Caco-2 (cell line): Measurements from ENCODE around the gene PCDHGA10. TPM values are rescaled to one million over a fixed set of nuclear protein-coding genes. Genes with fewer than 3 reads are reported as not detected.

Experiments
- BruUV-seq: library from RNA; stranded (reverse); fragments of 400-500 nt; replicated peaks from 2 replicates; lab custom pipeline; 2021; lab: Mats Ljungman, UMichigan
- CTCF ChIA-PET: fragments of 300-600 bp; sonication (Branson Sonifier 250); formaldehyde crosslinking; loops from one replicate; lab custom pipeline; 2022; ENCODE audit warnings: antibody characterized with exemption; lab: Charles Lee
- POLR2A ChIA-PET: fragments of 300-600 bp; sonication (Branson Sonifier 250); formaldehyde crosslinking; loops from one replicate; lab custom pipeline; 2022; ENCODE audit warnings: antibody characterized with exemption; lab: Charles Lee
- DNase-seq, 2 experiments: peaks; one replicate each; pipeline versions ENCODE4 v3.0.0 to v3.0.0-alpha.2; 2020 to 2022
- H3K27me3 ChIP-seq: replicated peaks from 2 replicates; pipeline ENCODE4 v1.6.0; 2011; ENCODE audit warnings: low read length; ENCODE audit not compliant: control insufficient read depth, insufficient read depth
- H3K36me3 ChIP-seq: 2 replicates; pipeline ENCODE4 v1.5.1; 2011; ENCODE audit warnings: low read length; ENCODE audit not compliant: control insufficient read depth, insufficient read depth
- H3K4me1 ChIP-seq: fragments of 250-450 bp; sonication (Bioruptor Pico); 2 replicates; pipeline ENCODE4 v1.5.1; 2020; ENCODE audit warnings: mild to moderate bottlenecking
- H3K4me3 ChIP-seq: 2 replicates; pipeline ENCODE4 v1.5.1; 2011; ENCODE audit warnings: low read depth, mild to moderate bottlenecking, control low read depth, low read length
- H3K9me3 ChIP-seq: fragments of 250-450 bp; sonication (Bioruptor Pico); 2 replicates; pipeline ENCODE4 v1.5.1; 2020; ENCODE audit warnings: mild to moderate bottlenecking, moderate library complexity
- H3K27ac Mint-ChIP-seq: one replicate; pipeline ENCODE4 v1.8.0; 2022; ENCODE audit warnings: mixed read lengths; ENCODE audit not compliant: unreplicated experiment
- H3K27me3 Mint-ChIP-seq: one replicate; pipeline ENCODE4 v1.8.0; 2022; ENCODE audit warnings: mixed read lengths; ENCODE audit not compliant: insufficient read depth, unreplicated experiment
- H3K36me3 Mint-ChIP-seq: one replicate; pipeline ENCODE4 v1.8.0; 2022; ENCODE audit warnings: mild to moderate bottlenecking, mixed read lengths; ENCODE audit not compliant: insufficient read depth, unreplicated experiment
- H3K4me1 Mint-ChIP-seq: one replicate; pipeline ENCODE4 v1.8.0; 2022; ENCODE audit warnings: low read depth, mixed read lengths; ENCODE audit not compliant: unreplicated experiment
- H3K4me3 Mint-ChIP-seq: one replicate; pipeline ENCODE4 v1.8.0; 2022; ENCODE audit warnings: mild to moderate bottlenecking, moderate library complexity, mixed read lengths; ENCODE audit not compliant: unreplicated experiment
- H3K9me3 Mint-ChIP-seq: one replicate; pipeline ENCODE4 v1.8.0; 2022; ENCODE audit warnings: mixed read lengths; ENCODE audit not compliant: unreplicated experiment
- CTCF ChIP-seq, 2 experiments: fragments of 200-600 bp in 1 of 2; IDR thresholded peaks; 1 replicate in 1 of 2; 2 replicates in 1 of 2; pipeline versions ENCODE4 v1.5.1 to v1.8.0; 2011 to 2022; ENCODE audit warnings: antibody characterized with exemption in 1 of 2, control low read depth in 1 of 2, inconsistent platforms in 1 of 2, low read depth in 1 of 2, low read length in 1 of 2, mild to moderate bottlenecking in 1 of 2, moderate library complexity in 1 of 2; ENCODE audit not compliant: insufficient read depth in 1 of 2, severe bottlenecking in 1 of 2, unreplicated experiment in 1 of 2
- intact Hi-C: fragments of 100-400 bp; cut with micrococcal nuclease; formaldehyde crosslinking; loops from one replicate; pipeline ENCODE4 v1.10.0; 2022; ENCODE audit not compliant: unreplicated experiment
- total RNA-seq: library from RNA; stranded (reverse); gene quantifications from 2 replicates; pipeline ENCODE4 v1.2.3, GENCODE V29; 2022

The PCDHGA10 gene
- total RNA-seq, 1 experiment from 2014 or later, result 2.9 TPM

- H3K36me3 ChIP-seq, result no peaks in the 10 kb centered on the region
- Mint-ChIP-seq H3K36me3 (no peaks in the 10 kb centered on the region), H3K9me3 (no peaks in the 10 kb centered on the region), H3K27ac (no peak overlapping the region), H3K4me3 (no peak overlapping the region), H3K4me1 (no peaks in the 10 kb centered on the region), H3K27me3 (no peaks in the 10 kb centered on the region)
- BruUV-seq, result no TSS peak
- DNase-seq, result no peak
- no peaks in the 10 kb centered on the region for H3K27me3 ChIP-seq
- ChIA-PET POLR2A (interaction anchor here (0.7 kb wide), 1 partner anchor 1220 kb away, joined by 3 read pairs; no protein-coding TSS in a partner anchor), CTCF (no interaction called here)
- no peaks in the 10 kb centered on the region for H3K4me1 ChIP-seq
- no peak for TF ChIP-seq CTCF (IDR thresholded peaks at IDR 0.05; ENCODE audit: insufficient read depth in 1 of 2, low read depth in 1 of 2, low read length in 1 of 2, severe bottlenecking in 1 of 2, unreplicated experiment in 1 of 2)
- peaks cover 4% of the 10 kb centered on the region for H3K9me3 ChIP-seq
- no peak overlapping the region for H3K4me3 ChIP-seq
- intact Hi-C loops, result no loop called here
Observed at GRCh38 chr5:141465351-141465750, 52.6 kb downstream of the PCDHGA10 start.

Other genes starting within 250 kb of the PCDHGA10 start
- not detected in 2 replicates for gene PCDHB7, start 240.3 kb upstream of the PCDHGA10 start, total RNA-seq
- gene PCDHB8, start 235.2 kb upstream of the PCDHGA10 start, total RNA-seq, result not detected in 2 replicates
- gene PCDHB16, start 230.6 kb upstream of the PCDHGA10 start, total RNA-seq, result 0.07 TPM in 1 of 2 replicates, not detected in the other
- not detected in 2 replicates for gene PCDHB9, start 225.8 kb upstream of the PCDHGA10 start, total RNA-seq
- gene PCDHB10, start 220.6 kb upstream of the PCDHGA10 start, total RNA-seq, result 0.09 TPM in 1 of 2 replicates, not detected in the other
- gene PCDHB11, start 213.4 kb upstream of the PCDHGA10 start, total RNA-seq, result 0.12 TPM in 1 of 2 replicates, not detected in the other
- 0.12 TPM in 1 of 2 replicates, not detected in the other for gene PCDHB12, start 204.3 kb upstream of the PCDHGA10 start, total RNA-seq
- gene PCDHB13, start 199.1 kb upstream of the PCDHGA10 start, total RNA-seq, result 0.12 TPM in 1 of 2 replicates, not detected in the other
- 0.41 and 0.44 TPM in 2 replicates for gene PCDHB14, start 189.6 kb upstream of the PCDHGA10 start, total RNA-seq
- gene PCDHB15, start 167.6 kb upstream of the PCDHGA10 start, total RNA-seq, result 0.21 TPM in 1 of 2 replicates, not detected in the other
- gene SLC25A2, start 108.9 kb upstream of the PCDHGA10 start, total RNA-seq, result 0.64 and 0.67 TPM in 2 replicates
- gene TAF7, start 92.2 kb upstream of the PCDHGA10 start, total RNA-seq, result 77.2 and 78.7 TPM in 2 replicates
- 0.64 and 1.1 TPM in 2 replicates for gene PCDHGA1, start 82.5 kb upstream of the PCDHGA10 start, total RNA-seq
- gene PCDHGA2, start 74.2 kb upstream of the PCDHGA10 start, total RNA-seq, result 0.20 and 0.23 TPM in 2 replicates
- gene PCDHGA3, start 69.2 kb upstream of the PCDHGA10 start, total RNA-seq, result 0.11 TPM in 1 of 2 replicates, not detected in the other
- gene PCDHGB1, start 62.9 kb upstream of the PCDHGA10 start, total RNA-seq, result 0.60 and 0.66 TPM in 2 replicates
- 0.49 and 0.54 TPM in 2 replicates for gene PCDHGA4, start 58.0 kb upstream of the PCDHGA10 start, total RNA-seq
- 1.00 and 1.3 TPM in 2 replicates for gene PCDHGB2, start 53.0 kb upstream of the PCDHGA10 start, total RNA-seq
- 0.57 and 0.72 TPM in 2 replicates for gene PCDHGA5, start 48.8 kb upstream of the PCDHGA10 start, total RNA-seq
- gene PCDHGB3, start 42.7 kb upstream of the PCDHGA10 start, total RNA-seq, result 0.54 and 0.60 TPM in 2 replicates
- 0.49 and 0.79 TPM in 2 replicates for gene PCDHGA6, start 39.1 kb upstream of the PCDHGA10 start, total RNA-seq
- 0.09 and 0.43 TPM in 2 replicates for gene PCDHGA7, start 30.2 kb upstream of the PCDHGA10 start, total RNA-seq
- 0.12 and 0.14 TPM in 2 replicates for gene PCDHGB4, start 25.3 kb upstream of the PCDHGA10 start, total RNA-seq
- 0.14 and 0.18 TPM in 2 replicates for gene PCDHGA8, start 20.4 kb upstream of the PCDHGA10 start, total RNA-seq
- gene PCDHGB5, start 15.0 kb upstream of the PCDHGA10 start, total RNA-seq, result 13.2 and 13.4 TPM in 2 replicates
- 2.8 and 4.4 TPM in 2 replicates for gene PCDHGA9, start 10.2 kb upstream of the PCDHGA10 start, total RNA-seq
- gene PCDHGB6, start 5.0 kb upstream of the PCDHGA10 start, total RNA-seq, result 2.5 and 2.8 TPM in 2 replicates
- gene PCDHGB7, start 4.7 kb downstream of the PCDHGA10 start, total RNA-seq, result 2.3 and 2.4 TPM in 2 replicates
- 1.2 and 1.9 TPM in 2 replicates for gene PCDHGA11, start 8.1 kb downstream of the PCDHGA10 start, total RNA-seq
- gene PCDHGA12, start 17.5 kb downstream of the PCDHGA10 start, total RNA-seq, result 0.52 and 1.0 TPM in 2 replicates
- gene PCDHGC3, start 63.0 kb downstream of the PCDHGA10 start, total RNA-seq, result 1.3 and 2.9 TPM in 2 replicates
- 0.28 and 0.39 TPM in 2 replicates for gene PCDHGC4, start 72.0 kb downstream of the PCDHGA10 start, total RNA-seq
- gene PCDHGC5, start 76.1 kb downstream of the PCDHGA10 start, total RNA-seq, result 0.21 and 0.25 TPM in 2 replicates
- gene DIAPH1, start 206.0 kb downstream of the PCDHGA10 start, total RNA-seq, result 161 and 167 TPM in 2 replicates
- 73.0 and 74.5 TPM in 2 replicates for gene HDAC3, start 223.9 kb downstream of the PCDHGA10 start, total RNA-seq
- gene RELL2, start 224.0 kb downstream of the PCDHGA10 start, total RNA-seq, result 8.7 and 13.6 TPM in 2 replicates
- gene FCHSD1, start 238.4 kb downstream of the PCDHGA10 start, total RNA-seq, result 25.0 and 26.8 TPM in 2 replicates